HFFc6 (cell line): Measurements from ENCODE around the gene CELSR1. TPM values are rescaled to one million over a fixed set of nuclear protein-coding genes. Genes with fewer than 3 reads are reported as not detected.
"Not testable (repeated sequence)": the region's sequence is repeated elsewhere in the genome, so short reads cannot be mapped to it uniquely, and the experiment has no call there.

ENCODE experiments used
- DNase-seq: peaks from one replicate; pipeline ENCODE4 v3.0.0-alpha.2; 2018
- H3K27ac Mint-ChIP-seq: 2 replicates; pipeline ENCODE4 v1.8.0; 2020; ENCODE audit warnings: mild to moderate bottlenecking, mixed read lengths
- H3K27me3 Mint-ChIP-seq: 2 replicates; pipeline ENCODE4 v1.8.0; 2021; ENCODE audit warnings: mild to moderate bottlenecking, moderate library complexity, mixed read lengths; ENCODE audit not compliant: insufficient read depth
- H3K36me3 Mint-ChIP-seq: 2 replicates; pipeline ENCODE4 v1.8.0; 2021; ENCODE audit warnings: low read depth, mixed read lengths
- H3K4me1 Mint-ChIP-seq: 2 replicates; pipeline ENCODE4 v1.8.0; 2020; ENCODE audit warnings: low read depth, mixed read lengths
- H3K4me3 Mint-ChIP-seq: 2 replicates; pipeline ENCODE4 v1.8.0; 2020; ENCODE audit warnings: mild to moderate bottlenecking, moderate library complexity, mixed read lengths
- H3K9me3 Mint-ChIP-seq: 2 replicates; pipeline ENCODE4 v1.8.0; 2020; ENCODE audit warnings: mild to moderate bottlenecking, mixed read lengths
- CTCF ChIP-seq: fragments of 200-600 bp; sonication (generic); IDR thresholded peaks from 2 replicates; pipeline ENCODE4 v1.5.0; 2021; ENCODE audit warnings: antibody characterized with exemption, mild to moderate bottlenecking
- total RNA-seq, 6 experiments: library from RNA; stranded (reverse); fragmentation: NEBNext Ultra II Directional; extraction: Animal tissue kit (Norgen Biotek cat#: 25700); gene quantifications; 2 replicates in 1 of 6; 3 replicates in 5 of 6; pipeline ENCODE4 v1.2.3, GENCODE V29; 2021

Gene CELSR1
- total RNA-seq, 6 experiments from 2014 or later: 4.7 to 8.2 (median 6.5) TPM

GRCh38 chr22:46401370-46401769 is 136.1 kb downstream of the CELSR1 start:
- TF ChIP-seq CTCF: no peak
- no peak for DNase-seq
- Mint-ChIP-seq H3K4me1 (no peaks in the 10 kb centered on the region), H3K27me3 (peaks cover 14% of the 10 kb centered on the region), H3K36me3 (no peaks in the 10 kb centered on the region), H3K9me3 (no peaks in the 10 kb centered on the region), H3K4me3 (no peak overlapping the region), H3K27ac (no peak overlapping the region)

- TF ChIP-seq CTCF: no peak
- Mint-ChIP-seq H3K36me3 (no peaks in the 10 kb centered on the region), H3K4me1 (no peaks in the 10 kb centered on the region), H3K4me3 (no peak overlapping the region), H3K27me3 (peaks cover 16% of the 10 kb centered on the region), H3K27ac (no peak overlapping the region), H3K9me3 (no peaks in the 10 kb centered on the region)
- DNase-seq: no peak
Observed at GRCh38 chr22:46399251-46400024, 138.0 kb downstream of the CELSR1 start.

GRCh38 chr22:46397951-46398350 is 139.5 kb downstream of the CELSR1 start:
- Mint-ChIP-seq H3K4me1 (no peaks in the 10 kb centered on the region), H3K36me3 (no peaks in the 10 kb centered on the region), H3K27me3 (peaks cover 11% of the 10 kb centered on the region), H3K27ac (no peak overlapping the region), H3K4me3 (no peak overlapping the region), H3K9me3 (no peaks in the 10 kb centered on the region)
- DNase-seq: no peak
- no peak for TF ChIP-seq CTCF

- DNase-seq: no peak
- no peak for TF ChIP-seq CTCF
- Mint-ChIP-seq H3K9me3 (no peaks in the 10 kb centered on the region), H3K36me3 (no peaks in the 10 kb centered on the region), H3K4me1 (no peaks in the 10 kb centered on the region), H3K4me3 (no peak overlapping the region), H3K27ac (no peak overlapping the region), H3K27me3 (peaks cover 11% of the 10 kb centered on the region)
Observed at GRCh38 chr22:46397514-46397913, 139.9 kb downstream of the CELSR1 start.

- DNase-seq, H3K36me3 Mint-ChIP-seq, H3K9me3 Mint-ChIP-seq, H3K27ac Mint-ChIP-seq, H3K4me3 Mint-ChIP-seq, H3K4me1 Mint-ChIP-seq: not testable (repeated sequence)
- H3K27me3 Mint-ChIP-seq: peaks cover 11% of the 10 kb centered on the region
Observed at GRCh38 chr22:46397049-46397448, 140.4 kb downstream of the CELSR1 start.

- no peak overlapping the region for H3K27ac Mint-ChIP-seq
- no peak for TF ChIP-seq CTCF
- peaks cover 15% of the 10 kb centered on the region for H3K27me3 Mint-ChIP-seq
- no peak overlapping the region for H3K4me3 Mint-ChIP-seq
- DNase-seq: no peak
- no peaks in the 10 kb centered on the region for H3K4me1 Mint-ChIP-seq
- H3K36me3 Mint-ChIP-seq: no peaks in the 10 kb centered on the region
- no peaks in the 10 kb centered on the region for H3K9me3 Mint-ChIP-seq
Observed at GRCh38 chr22:46395145-46395544, 142.3 kb downstream of the CELSR1 start.
